K562 (cell line): Measurements from ENCODE around the gene MRPS35. TPM values are rescaled to one million over a fixed set of nuclear protein-coding genes. Genes with fewer than 3 reads are reported as not detected.

Source experiments
- GABPA ChIP-seq: fragments of 200-800 bp; sonication (Bioruptor generic); conservative IDR thresholded peaks from 2 replicates; pipeline ENCODE4 v1.6.1; 2016; ENCODE audit warnings: low read depth, missing genetic modification characterization, missing compliant biosample characterization
- polyA plus RNA-seq, 8 experiments: library from polyadenylated mRNA; depleted of rRNA in 4 of 8; stranded (reverse) in 5 of 8; unstranded in 3 of 8; fragments of >200 nt; fragmentation: Nextera tagmentation in 2 of 8; fragmentation: Illumina TruSeq in 1 of 8; extraction: Ambion mirVana in 2 of 8; extraction: Trizol in 1 of 8; gene quantifications; 2 replicates each; pipeline versions ENCODE4 v1.2.1 to v1.2.3, GENCODE V29; 2011 to 2014; ENCODE audit warnings: inconsistent platforms in 1 of 8, missing spikeins in 1 of 8
- total RNA-seq, 7 experiments: library from RNA; depleted of rRNA in 6 of 7; stranded (reverse); fragments of >200 nt in 6 of 7; fragmentation: Illumina TruSeq in 2 of 7; extraction: Trizol in 2 of 7; gene quantifications; 2 replicates each; pipeline versions ENCODE4 v1.2.1 to v1.2.3, GENCODE V29; 2011 to 2021; ENCODE audit warnings: low replicate concordance in 1 of 7
- TF ChIP-seq, protein P1 (sequence below): fragments of 450-650 bp; IDR thresholded peaks from 2 replicates; pipeline ENCODE4 v1.6.1; 2014; ENCODE audit warnings: low read depth, mild to moderate bottlenecking, moderate library complexity, borderline replicate concordance
- TF ChIP-seq, protein P2 (sequence below): fragments of 250-450 bp; sonication (Bioruptor Pico); IDR thresholded peaks from 2 replicates; pipeline ENCODE4 v1.5.0; 2021
- TF ChIP-seq, protein P3 (sequence below): fragments of 450-650 bp; conservative IDR thresholded peaks from 2 replicates; pipeline ENCODE4 v1.6.1; 2016; ENCODE audit warnings: missing genetic modification characterization, low read depth, mild to moderate bottlenecking, missing compliant biosample characterization, moderate library complexity

MRPS35 gene
- total and polyA plus RNA-seq, 9 of the 15 experiments (the other 6 are each of a cell fraction or from before 2014, with no cell fraction given): 79.0 to 183 (median 114) TPM

DNA sequence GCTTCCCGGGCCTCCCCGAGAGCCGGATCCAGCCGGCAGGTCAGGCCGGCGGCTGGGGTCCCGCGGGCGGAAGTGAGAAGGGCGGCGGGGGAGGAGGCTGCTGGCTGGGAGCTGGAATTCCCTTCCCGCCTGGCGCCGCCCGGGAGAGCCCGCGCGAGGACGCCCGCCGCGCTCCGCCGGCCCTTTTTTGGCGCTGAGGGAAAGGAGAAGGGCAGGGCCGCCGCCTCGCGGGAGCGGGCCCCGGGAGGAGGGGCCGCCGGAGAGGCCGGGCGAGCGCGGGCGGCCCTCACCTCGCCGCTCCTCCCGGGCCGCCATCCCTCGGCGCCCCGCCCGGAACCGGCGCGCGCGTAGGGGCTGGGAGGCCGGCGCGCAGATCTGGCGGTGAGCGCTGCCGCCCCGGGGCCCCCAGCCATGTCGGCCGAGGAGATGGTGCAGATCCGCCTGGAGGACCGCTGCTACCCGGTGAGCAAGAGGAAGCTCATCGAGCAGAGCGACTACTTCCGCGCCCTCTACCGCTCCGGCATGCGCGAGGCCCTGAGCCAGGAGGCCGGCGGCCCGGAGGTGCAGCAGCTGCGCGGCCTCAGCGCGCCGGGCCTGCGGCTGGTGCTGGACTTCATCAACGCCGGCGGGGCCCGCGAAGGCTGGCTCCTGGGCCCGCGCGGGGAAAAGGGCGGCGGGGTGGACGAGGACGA is 69.4 kb downstream of the MRPS35 start, which contains the start of the genes KLHL42 and MANSC4 (continued):
- TF ChIP-seq, protein P1, sequence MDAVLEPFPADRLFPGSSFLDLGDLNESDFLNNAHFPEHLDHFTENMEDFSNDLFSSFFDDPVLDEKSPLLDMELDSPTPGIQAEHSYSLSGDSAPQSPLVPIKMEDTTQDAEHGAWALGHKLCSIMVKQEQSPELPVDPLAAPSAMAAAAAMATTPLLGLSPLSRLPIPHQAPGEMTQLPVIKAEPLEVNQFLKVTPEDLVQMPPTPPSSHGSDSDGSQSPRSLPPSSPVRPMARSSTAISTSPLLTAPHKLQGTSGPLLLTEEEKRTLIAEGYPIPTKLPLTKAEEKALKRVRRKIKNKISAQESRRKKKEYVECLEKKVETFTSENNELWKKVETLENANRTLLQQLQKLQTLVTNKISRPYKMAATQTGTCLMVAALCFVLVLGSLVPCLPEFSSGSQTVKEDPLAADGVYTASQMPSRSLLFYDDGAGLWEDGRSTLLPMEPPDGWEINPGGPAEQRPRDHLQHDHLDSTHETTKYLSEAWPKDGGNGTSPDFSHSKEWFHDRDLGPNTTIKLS: peak; percentile 30; the same call in 1 of the 2 replicates
- TF ChIP-seq GABPA: peak; percentile 81
- TF ChIP-seq, protein P2, sequence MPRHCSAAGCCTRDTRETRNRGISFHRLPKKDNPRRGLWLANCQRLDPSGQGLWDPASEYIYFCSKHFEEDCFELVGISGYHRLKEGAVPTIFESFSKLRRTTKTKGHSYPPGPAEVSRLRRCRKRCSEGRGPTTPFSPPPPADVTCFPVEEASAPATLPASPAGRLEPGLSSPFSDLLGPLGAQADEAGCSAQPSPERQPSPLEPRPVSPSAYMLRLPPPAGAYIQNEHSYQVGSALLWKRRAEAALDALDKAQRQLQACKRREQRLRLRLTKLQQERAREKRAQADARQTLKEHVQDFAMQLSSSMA (CRISPR knock-in tag): 0 out of 2 replicates have a peak, but pooled peaks have one; percentile 44
- TF ChIP-seq, protein P3, sequence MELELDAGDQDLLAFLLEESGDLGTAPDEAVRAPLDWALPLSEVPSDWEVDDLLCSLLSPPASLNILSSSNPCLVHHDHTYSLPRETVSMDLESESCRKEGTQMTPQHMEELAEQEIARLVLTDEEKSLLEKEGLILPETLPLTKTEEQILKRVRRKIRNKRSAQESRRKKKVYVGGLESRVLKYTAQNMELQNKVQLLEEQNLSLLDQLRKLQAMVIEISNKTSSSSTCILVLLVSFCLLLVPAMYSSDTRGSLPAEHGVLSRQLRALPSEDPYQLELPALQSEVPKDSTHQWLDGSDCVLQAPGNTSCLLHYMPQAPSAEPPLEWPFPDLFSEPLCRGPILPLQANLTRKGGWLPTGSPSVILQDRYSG (tag): no peak
